Activated CD4-positive, CD25-positive, alpha-beta regulatory T cell (primary cell): ENCODE results near the gene CATSPERB.
"Not testable (repeated sequence)": the region's sequence is repeated elsewhere in the genome, so short reads cannot be mapped to it uniquely, and the experiment has no call there.

Source experiments
- DNase-seq, 4 experiments: peaks; one replicate each; lab custom pipeline; 2025; lab: John Stamatoyannopoulos, UW

The CATSPERB gene

GRCh38 chr14:91577632-91578233 lies 154.2 kb downstream of the CATSPERB start:
- no peak for DNase-seq

GRCh38 chr14:91575469-91576208 lies 156.2 kb downstream of the CATSPERB start:
- DNase-seq = no peak

GRCh38 chr14:91573894-91574837 lies 157.7 kb downstream of the CATSPERB start:
- DNase-seq = peak; percentile 16 to 52 (median 36)

GRCh38 chr14:91573528-91573893 lies 158.4 kb downstream of the CATSPERB start:
- DNase-seq = no peak

GRCh38 chr14:91570021-91570420 lies 161.9 kb downstream of the CATSPERB start:
- DNase-seq = no peak

- no peak for DNase-seq
Measured at GRCh38 chr14:91569301-91569700, 162.6 kb downstream of the CATSPERB start.

- no peak for DNase-seq
Measured at GRCh38 chr14:91568626-91569025, 163.3 kb downstream of the CATSPERB start.

GRCh38 chr14:91567827-91568226 lies 164.1 kb downstream of the CATSPERB start:
- not testable (repeated sequence) for DNase-seq

- no peak for DNase-seq
Measured at GRCh38 chr14:91555531-91555930, 176.4 kb downstream of the CATSPERB start.

GRCh38 chr14:91554535-91555332 lies 177.2 kb downstream of the CATSPERB start:
- no peak for DNase-seq

GRCh38 chr14:91548108-91548507 lies 183.8 kb downstream of the CATSPERB start:
- DNase-seq = no peak

- no peak for DNase-seq
Measured at GRCh38 chr14:91545946-91546716, 185.8 kb downstream of the CATSPERB start.

- no peak for DNase-seq
Measured at GRCh38 chr14:91545204-91545603, 186.7 kb downstream of the CATSPERB start.

- DNase-seq = no peak
Measured at GRCh38 chr14:91536327-91536726, 195.6 kb downstream of the CATSPERB start.

GRCh38 chr14:91534059-91534458 lies 197.8 kb downstream of the CATSPERB start:
- not testable (repeated sequence) for DNase-seq

GRCh38 chr14:91533623-91534022 lies 198.3 kb downstream of the CATSPERB start:
- no peak for DNase-seq
